HK-2 (cell line): ENCODE results near the gene MAPK10.
"Not testable (repeated sequence)": the region's sequence is repeated elsewhere in the genome, so short reads cannot be mapped to it uniquely, and the experiment has no call there.

Experiments used
- DNase-seq: peaks from one replicate; pipeline ENCODE4 v3.0.0-alpha.2; 2018; ENCODE audit not compliant: unreplicated experiment

Gene MAPK10

GRCh38 chr4:86107112-86107511 is 252.7 kb downstream of the MAPK10 start:
- no peak for DNase-seq

DNA sequence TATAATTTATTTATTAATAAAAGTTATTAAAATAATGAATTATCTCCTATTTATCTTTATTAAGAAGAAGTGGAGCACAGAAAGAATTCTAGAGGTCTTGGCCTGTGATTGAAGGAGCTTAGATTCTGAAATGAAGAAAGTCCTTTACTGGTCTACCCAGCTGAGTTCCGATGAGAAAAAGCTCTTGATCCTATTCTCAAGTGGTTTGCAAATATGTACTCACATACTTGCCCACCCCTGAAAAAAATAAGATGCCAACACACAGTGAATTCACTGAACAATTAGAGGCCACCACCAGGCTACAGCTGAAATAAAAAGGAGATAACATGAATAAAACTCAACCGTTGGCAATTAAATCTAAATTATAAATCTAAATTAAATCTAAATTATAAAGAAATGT is 253.4 kb downstream of the MAPK10 start:
- no peak for DNase-seq

- DNase-seq: no peak
Measured at GRCh38 chr4:86101841-86102240, 258.0 kb downstream of the MAPK10 start.

DNA sequence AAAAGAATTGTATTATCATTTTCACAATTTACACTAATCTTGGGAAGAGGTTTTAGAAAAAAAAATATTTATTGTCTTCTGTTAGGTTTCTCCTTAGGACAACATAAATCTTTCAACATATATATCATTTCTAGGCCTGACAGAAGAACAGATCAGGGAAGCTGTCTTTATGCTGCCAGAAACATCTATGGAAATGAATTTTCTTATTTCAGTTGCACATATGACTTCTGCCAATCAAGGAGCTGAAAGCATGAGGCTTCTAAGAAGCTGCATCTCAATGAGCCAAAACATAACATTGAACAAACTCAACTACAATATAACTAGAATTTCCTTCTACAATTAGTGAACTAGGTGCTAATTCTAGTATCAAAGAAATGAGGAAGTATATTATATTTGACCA is 258.4 kb downstream of the MAPK10 start:
- DNase-seq: no peak

GRCh38 chr4:86100539-86101215 is 259.2 kb downstream of the MAPK10 start:
- DNase-seq: no peak

- DNase-seq: no peak
Measured at GRCh38 chr4:86099348-86099747, 260.5 kb downstream of the MAPK10 start.

DNA sequence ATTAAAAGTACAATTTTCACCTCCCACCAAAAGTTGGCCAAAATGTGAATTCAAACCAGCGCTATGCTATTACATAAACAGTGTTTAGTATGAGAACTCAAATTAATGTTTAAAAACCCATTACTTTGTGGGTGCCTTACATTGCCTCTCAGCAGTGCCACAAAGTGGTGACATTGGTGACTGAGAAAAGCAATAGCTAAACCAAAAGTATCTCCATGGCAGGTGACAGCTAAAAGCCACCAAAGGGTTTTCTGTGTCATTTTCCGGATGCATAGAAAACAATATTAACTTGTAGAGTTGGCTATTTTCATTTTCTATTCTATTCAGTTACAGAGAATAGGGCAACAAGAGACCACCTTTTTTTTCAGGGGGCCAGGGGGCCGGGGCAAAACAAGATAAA is 261.2 kb downstream of the MAPK10 start:
- no peak for DNase-seq

GRCh38 chr4:86096373-86096772 is 263.5 kb downstream of the MAPK10 start:
- DNase-seq: no peak

GRCh38 chr4:86092684-86093083 is 267.2 kb downstream of the MAPK10 start:
- DNase-seq: no peak

DNA sequence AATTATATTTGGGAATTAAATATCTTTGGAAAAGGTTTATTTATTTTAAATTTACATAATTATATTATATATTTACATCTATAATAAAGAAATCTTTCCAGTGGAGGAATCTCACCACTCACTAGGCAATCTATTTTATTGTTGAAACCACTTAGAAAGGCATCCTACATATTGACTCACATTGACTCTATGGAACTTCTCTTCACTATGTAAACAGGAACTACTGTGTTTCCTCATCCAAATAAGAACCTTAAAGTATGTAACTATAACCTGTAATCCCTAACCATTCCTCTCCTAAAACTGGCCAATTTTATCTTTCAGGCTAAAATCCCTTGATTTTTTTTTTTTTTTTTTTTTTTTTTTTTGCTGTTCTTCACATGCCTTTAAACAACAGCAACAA is 268.7 kb downstream of the MAPK10 start:
- no peak for DNase-seq

DNA sequence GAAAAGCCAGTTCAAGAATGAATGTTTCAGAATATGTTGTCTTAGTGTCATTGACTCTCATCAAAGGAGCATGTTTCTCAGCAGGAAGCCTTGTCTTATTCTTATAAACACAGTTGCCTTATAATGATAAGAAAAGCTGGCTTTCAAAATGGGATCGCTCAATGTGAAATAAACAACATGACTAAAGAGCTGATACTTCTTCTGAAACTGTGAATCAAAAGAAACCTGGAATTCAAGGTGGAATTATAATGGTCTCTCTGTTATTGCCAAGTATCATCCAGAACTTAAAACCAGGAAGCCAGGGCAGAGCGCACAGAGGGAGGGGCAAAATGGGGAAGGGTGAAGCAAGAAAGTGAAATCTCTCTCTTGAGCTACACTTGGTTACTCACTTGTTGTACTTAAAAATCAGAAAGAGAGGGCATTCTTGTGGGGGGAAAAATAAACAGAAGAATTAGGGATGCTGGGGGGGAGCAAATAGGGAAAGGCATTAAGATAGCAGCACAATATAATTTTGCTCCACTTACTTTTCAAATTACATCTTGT is 270.0 kb downstream of the MAPK10 start:
- DNase-seq: no peak

DNA sequence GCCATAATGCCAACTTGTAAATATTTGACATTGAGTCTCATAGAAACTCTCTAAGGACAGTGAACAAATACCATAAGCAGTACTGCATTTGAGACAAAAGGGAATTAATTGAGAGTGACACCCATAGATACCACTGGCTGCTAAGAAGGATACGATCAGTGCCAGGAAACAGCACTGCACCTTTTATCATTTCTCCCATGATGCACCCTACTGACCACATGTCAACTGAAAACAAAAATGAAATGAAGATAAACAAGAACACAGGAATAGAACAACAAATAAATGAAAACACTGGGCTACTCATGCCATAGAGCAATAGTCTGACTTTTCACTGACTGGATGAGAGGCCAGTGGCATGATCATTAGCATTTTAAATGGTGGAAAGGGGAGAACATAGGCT is 270.8 kb downstream of the MAPK10 start:
- DNase-seq: no peak

DNA sequence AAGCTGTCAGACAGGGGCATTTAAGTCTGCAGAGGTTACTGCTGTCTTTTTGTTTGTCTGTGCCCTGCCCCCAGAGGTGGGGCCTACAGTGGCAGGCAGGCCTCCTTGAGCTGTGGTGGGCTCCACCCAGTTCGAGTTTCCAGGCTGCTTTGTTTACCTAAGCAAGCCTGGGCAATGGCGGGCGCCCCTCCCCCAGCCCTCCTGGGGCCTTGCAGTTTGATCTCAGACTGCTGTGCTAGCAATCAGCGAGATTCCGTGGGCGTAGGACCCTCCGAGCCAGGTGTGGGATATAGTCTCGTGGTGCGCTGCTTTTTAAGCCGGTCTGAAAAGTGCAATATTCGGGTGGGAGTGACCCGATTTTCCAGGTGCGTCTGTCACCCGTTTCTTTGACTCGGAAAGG is 284.1 kb downstream of the MAPK10 start:
- DNase-seq: not testable (repeated sequence)

GRCh38 chr4:86060341-86060740 is 299.5 kb downstream of the MAPK10 start:
- DNase-seq: no peak

DNA sequence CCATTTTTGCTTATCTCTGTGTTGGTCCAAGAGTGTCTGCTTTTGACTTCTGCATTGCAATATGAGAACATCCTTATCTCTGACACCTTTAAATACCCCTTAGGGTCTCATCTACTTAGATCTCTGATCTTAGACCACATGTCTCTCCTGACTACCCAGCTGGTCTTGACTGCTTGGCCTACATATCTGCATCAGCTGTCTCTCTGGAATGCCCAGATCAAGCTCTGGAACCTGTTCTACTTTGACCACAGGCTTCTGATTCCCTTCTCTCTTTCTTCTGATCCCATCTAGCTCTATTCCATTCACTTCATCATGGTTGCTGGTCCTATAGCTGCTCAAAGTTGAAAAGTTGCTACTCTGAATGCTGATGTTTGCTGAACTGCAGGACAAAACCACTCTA is 301.2 kb downstream of the MAPK10 start:
- DNase-seq: no peak

GRCh38 chr4:86055898-86056297 is 304.0 kb downstream of the MAPK10 start:
- no peak for DNase-seq

- DNase-seq: no peak
Measured at GRCh38 chr4:86054286-86055032, 305.4 kb downstream of the MAPK10 start.

- DNase-seq: no peak
Measured at GRCh38 chr4:86050496-86050895, 309.4 kb downstream of the MAPK10 start.

DNA sequence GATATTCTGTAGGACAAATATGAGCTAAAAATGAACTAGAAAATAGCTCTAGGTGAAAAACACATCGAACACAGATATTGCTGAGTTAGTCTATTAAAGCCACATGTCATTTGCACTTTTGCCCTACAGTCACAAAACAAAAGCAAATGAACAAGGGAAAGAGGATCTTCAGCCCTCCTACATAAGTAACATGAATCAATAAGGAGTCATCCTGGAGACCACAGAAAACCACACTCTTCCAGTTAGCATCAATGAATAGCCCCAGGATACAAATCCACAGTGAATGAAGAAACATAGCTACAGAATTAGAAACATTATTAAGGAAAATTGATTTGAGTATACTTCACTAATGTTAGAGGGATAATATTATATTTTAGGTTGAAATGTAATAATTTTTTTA is 311.4 kb downstream of the MAPK10 start:
- no peak for DNase-seq

GRCh38 chr4:86044593-86044985 is 315.3 kb downstream of the MAPK10 start:
- no peak for DNase-seq

GRCh38 chr4:86043755-86044592 is 315.9 kb downstream of the MAPK10 start:
- no peak for DNase-seq

GRCh38 chr4:86038037-86038436 is 321.8 kb downstream of the MAPK10 start:
- no peak for DNase-seq
